HUES64 (cell line): ENCODE measurements around the gene SORCS3.

Experiments
- H3K27ac ChIP-seq: 2 replicates; pipeline ENCODE4 v1.7.0; 2013; ENCODE audit warnings: low read depth, low read length, inconsistent platforms
- H3K27me3 ChIP-seq: 2 replicates; pipeline ENCODE4 v1.6.1; 2013; ENCODE audit warnings: mild to moderate bottlenecking, low read length; ENCODE audit not compliant: insufficient read depth
- H3K36me3 ChIP-seq: 2 replicates; pipeline ENCODE4 v1.6.1; 2013; ENCODE audit warnings: mild to moderate bottlenecking, low read length; ENCODE audit not compliant: insufficient read depth
- H3K4me1 ChIP-seq: 2 replicates; pipeline ENCODE4 v1.6.1; 2013; ENCODE audit warnings: mild to moderate bottlenecking, low read length, moderate library complexity; ENCODE audit not compliant: insufficient read depth
- H3K4me3 ChIP-seq: 2 replicates; pipeline ENCODE4 v1.5.1; 2013; ENCODE audit warnings: mild to moderate bottlenecking, low read length, moderate library complexity
- H3K9ac ChIP-seq: 2 replicates; pipeline ENCODE4 v1.6.1; 2013; ENCODE audit warnings: mild to moderate bottlenecking, low read depth, low read length
- H3K9me3 ChIP-seq: 2 replicates; pipeline ENCODE4 v1.6.1; 2013; ENCODE audit warnings: low read depth, low read length; ENCODE audit not compliant: insufficient read depth
- WGBS: fragments of 150-250, 120-280 bp; methylation state at CpG from one replicate; pipeline ENCODE4 v1.1.7; 2013; ENCODE audit warnings: missing lambda C conversion rate; 5-methylcytosine and 5-hydroxymethylcytosine counted together

Gene SORCS3

GRCh38 chr10:105113666-105114065 lies 472.6 kb downstream of the SORCS3 start:
- no peaks in the 10 kb centered on the region for H3K36me3 ChIP-seq

GRCh38 chr10:105121743-105122142 lies 480.7 kb downstream of the SORCS3 start:
- H3K36me3 ChIP-seq: no peaks in the 10 kb centered on the region
- 83% methylated on average over 3 of the region's 3 CpGs for WGBS

More at GRCh38 chr10:105113666-105114065, 472.6 kb downstream of the SORCS3 start:
- H3K9me3 ChIP-seq: peaks cover 3% of the 10 kb centered on the region
- H3K27me3 ChIP-seq: no peaks in the 10 kb centered on the region
- 84% methylated on average over 2 of the region's 3 CpGs for WGBS
- H3K9ac ChIP-seq: no peak overlapping the region
- H3K4me1 ChIP-seq: peaks cover 17% of the 10 kb centered on the region
- no peak overlapping the region for H3K4me3 ChIP-seq
- no peak overlapping the region for H3K27ac ChIP-seq

GRCh38 chr10:105128111-105128510 lies 487.0 kb downstream of the SORCS3 start:
- H3K9me3 ChIP-seq: no peaks in the 10 kb centered on the region
- H3K4me1 ChIP-seq: no peaks in the 10 kb centered on the region
- no peak overlapping the region for H3K27ac ChIP-seq
- H3K9ac ChIP-seq: no peak overlapping the region
- H3K4me3 ChIP-seq: no peak overlapping the region
- H3K36me3 ChIP-seq: no peaks in the 10 kb centered on the region
- WGBS: 95% methylated on average over 3 of the region's 4 CpGs
- H3K27me3 ChIP-seq: no peaks in the 10 kb centered on the region

More at GRCh38 chr10:105121743-105122142, 480.7 kb downstream of the SORCS3 start:
- H3K4me3 ChIP-seq: no peak overlapping the region
- H3K27ac ChIP-seq: no peak overlapping the region
- H3K27me3 ChIP-seq: no peaks in the 10 kb centered on the region
- peaks cover 8% of the 10 kb centered on the region for H3K9me3 ChIP-seq
- H3K4me1 ChIP-seq: no peaks in the 10 kb centered on the region
- H3K9ac ChIP-seq: no peak overlapping the region

- Histone ChIP-seq H3K4me3 (no peak overlapping the region), H3K27ac (no peak overlapping the region), H3K4me1 (no peaks in the 10 kb centered on the region), H3K27me3 (no peaks in the 10 kb centered on the region), H3K9me3 (no peaks in the 10 kb centered on the region), H3K36me3 (no peaks in the 10 kb centered on the region), H3K9ac (no peak overlapping the region)
- WGBS: 93% methylated on average over 3 of the region's 3 CpGs
Observed at GRCh38 chr10:105138358-105138757, 497.3 kb downstream of the SORCS3 start.

- H3K4me1 ChIP-seq: no peaks in the 10 kb centered on the region
- H3K4me3 ChIP-seq: no peak overlapping the region
- H3K9me3 ChIP-seq: no peaks in the 10 kb centered on the region
- no peak overlapping the region for H3K27ac ChIP-seq
- no peaks in the 10 kb centered on the region for H3K27me3 ChIP-seq
- WGBS: 83% methylated on average over 5 of the region's 6 CpGs
- no peaks in the 10 kb centered on the region for H3K36me3 ChIP-seq
- H3K9ac ChIP-seq: no peak overlapping the region
Observed at GRCh38 chr10:105139363-105139896, 498.3 kb downstream of the SORCS3 start.

GRCh38 chr10:105140600-105140999 lies 499.5 kb downstream of the SORCS3 start:
- WGBS: 96% methylated on average over 3 of the region's 3 CpGs
- Histone ChIP-seq H3K27ac (no peak overlapping the region), H3K9me3 (no peaks in the 10 kb centered on the region), H3K27me3 (no peaks in the 10 kb centered on the region), H3K4me1 (no peaks in the 10 kb centered on the region), H3K4me3 (no peak overlapping the region), H3K36me3 (no peaks in the 10 kb centered on the region), H3K9ac (no peak overlapping the region)

GRCh38 chr10:105145711-105146110 lies 504.6 kb downstream of the SORCS3 start:
- Histone ChIP-seq H3K27ac (no peak overlapping the region), H3K4me1 (no peaks in the 10 kb centered on the region), H3K9ac (no peak overlapping the region), H3K27me3 (no peaks in the 10 kb centered on the region), H3K9me3 (no peaks in the 10 kb centered on the region), H3K4me3 (no peak overlapping the region), H3K36me3 (no peaks in the 10 kb centered on the region)
- WGBS: 92% methylated on average over 2 of the region's 2 CpGs

- Histone ChIP-seq H3K27me3 (no peaks in the 10 kb centered on the region), H3K9me3 (no peaks in the 10 kb centered on the region), H3K9ac (no peak overlapping the region), H3K27ac (no peak overlapping the region), H3K4me1 (no peaks in the 10 kb centered on the region), H3K4me3 (no peak overlapping the region), H3K36me3 (no peaks in the 10 kb centered on the region)
- WGBS: 95% methylated on average over 2 of the region's 2 CpGs
Observed at GRCh38 chr10:105146436-105146835, 505.3 kb downstream of the SORCS3 start.

- H3K36me3 ChIP-seq: no peaks in the 10 kb centered on the region
- H3K4me3 ChIP-seq: no peak overlapping the region
- no peak overlapping the region for H3K27ac ChIP-seq
- H3K9me3 ChIP-seq: no peaks in the 10 kb centered on the region
- WGBS: 0% methylated on average over 1 of the region's 1 CpG
- no peaks in the 10 kb centered on the region for H3K4me1 ChIP-seq
- no peaks in the 10 kb centered on the region for H3K27me3 ChIP-seq
- H3K9ac ChIP-seq: no peak overlapping the region
Observed at GRCh38 chr10:105148456-105148855, 507.4 kb downstream of the SORCS3 start.

GRCh38 chr10:105148921-105149320 lies 507.8 kb downstream of the SORCS3 start:
- no peaks in the 10 kb centered on the region for H3K27me3 ChIP-seq
- H3K9ac ChIP-seq: no peak overlapping the region
- H3K36me3 ChIP-seq: no peaks in the 10 kb centered on the region
- no peaks in the 10 kb centered on the region for H3K4me1 ChIP-seq
- H3K4me3 ChIP-seq: no peak overlapping the region
- 91% methylated on average over 2 of the region's 2 CpGs for WGBS
- H3K27ac ChIP-seq: no peak overlapping the region
- H3K9me3 ChIP-seq: no peaks in the 10 kb centered on the region

- H3K36me3 ChIP-seq: no peaks in the 10 kb centered on the region
- H3K27me3 ChIP-seq: no peaks in the 10 kb centered on the region
- no peak overlapping the region for H3K4me3 ChIP-seq
- no peaks in the 10 kb centered on the region for H3K4me1 ChIP-seq
- H3K9me3 ChIP-seq: no peaks in the 10 kb centered on the region
- no peak overlapping the region for H3K27ac ChIP-seq
- no peak overlapping the region for H3K9ac ChIP-seq
Observed at GRCh38 chr10:105149371-105149891, 508.3 kb downstream of the SORCS3 start.
